NCI-H226 (cell line): ENCODE results near the gene ATP10B.
"Not testable (repeated sequence)": the region's sequence is repeated elsewhere in the genome, so short reads cannot be mapped to it uniquely, and the experiment has no call there.

Experiments
- DNase-seq: peaks from one replicate; pipeline ENCODE4 v3.0.0-alpha.2; 2015

Gene ATP10B

GRCh38 chr5:160750938-160751657 lies 100.9 kb downstream of the ATP10B start:
- DNase-seq: no peak

GRCh38 chr5:160749682-160750081 lies 102.3 kb downstream of the ATP10B start:
- no peak for DNase-seq

GRCh38 chr5:160749026-160749425 lies 103.0 kb downstream of the ATP10B start:
- no peak for DNase-seq

- no peak for DNase-seq
Observed at GRCh38 chr5:160747987-160748386, 104.0 kb downstream of the ATP10B start.

DNA sequence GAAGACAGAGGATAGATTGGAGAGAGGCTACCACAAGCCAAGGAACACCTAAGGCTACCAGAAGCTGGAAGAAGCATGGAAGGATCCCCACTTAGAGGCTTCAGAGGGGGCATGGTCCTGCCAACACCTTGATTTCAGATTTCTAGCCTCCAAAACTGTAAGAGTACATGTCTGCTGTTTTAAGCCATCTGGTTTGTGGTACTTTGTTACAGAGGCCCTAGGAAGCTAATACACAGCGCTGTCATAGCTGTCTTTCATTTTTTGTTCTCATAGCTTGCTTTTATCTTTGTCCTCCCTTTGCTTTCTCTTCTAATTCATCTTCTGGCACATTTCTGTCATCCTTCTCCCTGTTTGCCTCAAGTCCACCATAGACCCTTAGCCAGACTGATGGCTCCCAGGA lies 104.5 kb downstream of the ATP10B start:
- no peak for DNase-seq

- no peak for DNase-seq
Observed at GRCh38 chr5:160744268-160745101, 107.5 kb downstream of the ATP10B start.

DNA sequence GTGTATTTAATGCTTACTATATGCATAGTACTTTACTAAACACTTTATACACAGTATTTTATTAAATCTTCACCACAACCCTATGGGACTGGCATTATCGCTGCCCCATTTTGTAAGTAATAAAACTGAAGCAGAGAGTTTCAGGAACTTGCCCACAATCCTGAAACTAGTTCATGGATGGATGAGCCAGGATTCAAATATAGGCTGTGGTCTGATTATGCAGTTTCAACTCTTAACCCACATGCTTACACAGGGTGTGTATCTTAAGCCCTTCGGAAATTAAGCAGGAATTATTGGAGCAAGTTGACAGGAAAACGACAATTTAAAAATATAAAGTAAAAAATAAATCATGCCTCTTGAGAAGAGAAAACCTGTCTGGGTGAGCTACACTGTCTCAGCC lies 109.0 kb downstream of the ATP10B start:
- no peak for DNase-seq

GRCh38 chr5:160742446-160742845 lies 109.6 kb downstream of the ATP10B start:
- DNase-seq: no peak

DNA sequence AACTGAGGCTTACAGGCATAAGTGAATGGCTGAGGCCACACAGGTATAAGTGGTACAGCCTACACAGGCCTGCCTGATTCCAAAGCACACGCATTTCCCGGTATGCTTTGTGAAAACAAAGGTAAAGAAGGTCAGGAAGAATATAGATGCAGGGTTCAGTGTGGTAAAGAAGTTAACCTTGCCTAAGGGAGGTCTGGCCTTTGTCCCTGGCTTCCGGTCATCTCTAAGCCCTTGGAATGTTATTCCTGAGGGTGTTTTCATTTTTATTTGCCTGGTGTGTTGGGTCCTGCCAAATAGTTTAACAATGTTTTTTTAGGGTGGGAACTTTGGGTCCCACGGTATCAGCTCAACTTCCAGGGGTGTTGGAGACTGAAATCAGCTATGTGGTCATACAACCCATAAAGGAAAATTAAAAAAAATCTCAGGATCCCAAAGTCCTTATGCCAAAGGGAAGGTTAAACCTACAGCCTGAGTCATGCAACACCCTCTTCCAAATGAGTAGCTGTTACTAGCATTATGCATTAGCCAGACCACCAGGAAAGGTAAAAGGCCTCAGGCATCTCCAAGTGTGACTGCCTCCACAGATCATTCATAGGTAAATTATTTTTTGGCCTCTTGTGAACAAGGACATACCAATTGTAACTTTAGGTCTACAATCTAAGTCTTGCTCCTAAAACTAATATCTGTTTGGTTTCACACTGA lies 124.6 kb downstream of the ATP10B start:
- no peak for DNase-seq

- DNase-seq: no peak
Observed at GRCh38 chr5:160726721-160727120, 125.3 kb downstream of the ATP10B start.

DNA sequence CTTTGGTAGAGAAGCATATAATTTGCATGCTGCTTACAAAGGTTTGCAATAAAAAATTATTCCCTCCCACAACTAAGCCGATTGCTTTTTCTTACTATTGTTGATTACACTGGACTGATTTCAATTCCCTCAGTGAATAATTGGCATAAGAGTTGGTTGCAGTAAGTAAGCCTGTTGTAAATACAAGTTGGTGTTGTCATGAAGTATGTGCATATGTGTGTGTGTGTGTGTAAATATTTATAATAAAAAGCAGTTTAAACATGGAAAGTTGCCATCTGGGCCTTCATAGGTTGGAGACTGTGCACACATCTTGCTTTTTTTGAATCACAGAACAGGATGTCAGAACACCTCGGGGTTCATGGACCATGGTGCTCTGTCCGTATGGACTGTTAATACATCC lies 131.2 kb downstream of the ATP10B start:
- no peak for DNase-seq

DNA sequence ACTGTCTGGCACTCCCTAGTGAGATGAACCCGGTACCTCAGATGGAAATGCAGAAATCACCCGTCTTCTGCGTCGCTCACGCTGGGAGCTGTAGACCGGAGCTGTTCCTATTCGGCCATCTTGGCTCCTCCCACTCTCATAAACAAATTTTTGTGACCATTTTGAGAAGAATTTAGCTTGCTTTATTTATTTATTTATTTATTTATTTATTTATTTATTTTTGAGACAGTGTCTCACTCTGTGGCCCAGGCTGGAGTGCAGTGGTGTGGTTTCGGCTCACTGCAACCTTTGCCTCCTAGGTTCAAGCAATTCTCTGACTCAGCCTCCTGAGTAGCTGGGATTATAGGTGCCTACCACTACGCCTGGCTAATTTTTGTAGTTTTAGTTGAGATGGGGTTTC lies 136.5 kb downstream of the ATP10B start:
- not testable (repeated sequence) for DNase-seq

DNA sequence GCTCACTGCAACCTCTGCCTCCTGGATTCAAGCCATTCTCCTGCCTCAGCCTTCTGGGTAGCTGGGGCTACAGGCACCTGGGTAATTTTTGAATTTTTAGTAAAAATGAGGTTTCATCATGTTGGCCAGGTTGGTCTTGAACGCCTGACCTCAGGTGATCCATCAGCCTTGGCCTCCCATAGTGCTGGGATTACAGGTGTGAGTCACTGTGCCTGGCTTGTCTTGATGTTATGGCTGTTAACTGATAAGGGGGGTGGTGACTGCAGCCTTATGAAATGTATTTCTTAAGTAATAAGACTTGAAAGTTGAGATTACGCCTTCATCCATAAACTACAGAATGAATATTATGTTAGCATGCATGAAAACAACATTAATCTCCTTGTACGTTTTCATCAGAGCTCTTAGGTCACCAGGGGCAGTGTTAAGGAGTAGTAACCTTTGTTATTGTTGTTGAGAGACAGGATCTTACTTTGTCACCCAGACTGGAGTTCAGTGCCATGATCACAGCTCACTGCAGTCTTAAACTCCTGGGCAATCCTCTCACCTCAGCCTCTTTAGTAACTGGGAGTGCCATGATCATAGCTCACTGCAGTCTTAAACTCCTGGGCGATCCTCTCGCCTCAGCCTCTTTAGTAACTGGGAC lies 148.3 kb downstream of the ATP10B start:
- no peak for DNase-seq

DNA sequence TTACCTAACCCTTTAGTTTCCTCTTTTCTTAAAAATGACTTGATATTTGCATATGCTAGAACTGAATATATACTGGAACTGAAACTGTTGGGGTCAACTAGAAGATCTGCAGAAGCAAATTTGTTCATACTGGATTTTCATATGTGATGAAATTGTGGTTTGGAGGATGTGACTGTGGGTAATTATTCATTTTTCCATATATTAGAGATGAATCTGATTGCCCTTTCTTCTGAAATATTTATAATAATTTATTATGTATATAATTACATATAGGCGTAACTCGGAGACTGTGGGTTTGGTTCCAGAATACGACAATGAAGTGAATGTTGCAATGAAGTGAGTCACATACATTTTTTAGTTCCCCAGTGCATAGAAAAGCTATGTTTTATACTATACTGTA lies 149.1 kb downstream of the ATP10B start:
- no peak for DNase-seq

GRCh38 chr5:160702311-160702803 lies 149.7 kb downstream of the ATP10B start:
- DNase-seq: no peak

DNA sequence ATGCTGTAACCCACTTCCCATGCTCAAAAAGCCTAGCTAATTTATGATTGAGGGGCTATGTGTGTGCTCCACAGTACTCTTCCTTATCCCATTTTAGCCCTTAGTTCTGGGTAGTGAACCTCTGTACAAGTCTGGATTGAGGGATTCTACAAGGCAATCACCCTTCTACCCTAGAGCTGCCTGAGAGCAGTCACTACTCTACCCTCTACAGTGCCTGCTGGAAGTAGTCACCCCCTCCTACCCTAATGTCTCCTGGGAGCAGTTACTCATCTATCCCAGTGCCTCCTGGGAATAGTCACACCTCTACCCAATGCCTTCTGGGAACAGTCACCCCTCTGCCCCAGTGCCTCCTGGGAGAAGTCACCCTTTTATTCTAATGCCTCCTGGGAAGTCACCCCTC lies 150.6 kb downstream of the ATP10B start:
- no peak for DNase-seq

- DNase-seq: no peak
Observed at GRCh38 chr5:160699301-160699700, 152.7 kb downstream of the ATP10B start.

GRCh38 chr5:160697281-160697680 lies 154.7 kb downstream of the ATP10B start:
- no peak for DNase-seq

GRCh38 chr5:160694896-160695295 lies 157.1 kb downstream of the ATP10B start:
- no peak for DNase-seq

DNA sequence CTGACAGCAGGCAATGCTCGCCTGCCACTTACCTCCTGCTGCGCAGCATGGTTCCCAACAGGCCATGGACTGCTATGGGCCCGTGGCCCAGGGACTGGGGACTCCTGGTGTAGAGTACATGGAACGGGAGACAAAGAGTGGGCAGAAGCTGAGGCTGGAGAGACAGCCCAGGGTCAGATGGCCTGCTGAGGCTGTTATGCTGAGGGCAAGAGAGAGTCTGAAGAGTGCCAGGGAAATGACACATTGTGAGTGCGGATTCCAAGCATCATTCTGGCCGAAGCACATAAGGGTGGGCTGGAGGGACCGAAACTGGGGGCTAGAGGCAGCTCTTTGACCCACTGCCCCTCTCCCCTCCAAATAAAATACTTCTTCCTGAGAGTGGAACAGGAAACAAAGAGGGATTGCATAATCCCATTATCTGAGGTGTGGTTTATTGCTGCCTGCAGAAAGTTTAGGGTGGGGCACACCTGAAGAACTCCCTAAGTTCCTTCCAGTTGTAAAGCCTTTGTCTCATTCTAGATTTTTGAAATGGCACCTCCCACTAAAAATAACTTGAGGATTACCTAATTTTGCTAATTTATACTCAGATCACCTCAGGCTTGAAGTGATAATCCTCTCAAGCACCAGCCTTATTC lies 158.1 kb downstream of the ATP10B start:
- no peak for DNase-seq

GRCh38 chr5:160692271-160692670 lies 159.7 kb downstream of the ATP10B start:
- no peak for DNase-seq

DNA sequence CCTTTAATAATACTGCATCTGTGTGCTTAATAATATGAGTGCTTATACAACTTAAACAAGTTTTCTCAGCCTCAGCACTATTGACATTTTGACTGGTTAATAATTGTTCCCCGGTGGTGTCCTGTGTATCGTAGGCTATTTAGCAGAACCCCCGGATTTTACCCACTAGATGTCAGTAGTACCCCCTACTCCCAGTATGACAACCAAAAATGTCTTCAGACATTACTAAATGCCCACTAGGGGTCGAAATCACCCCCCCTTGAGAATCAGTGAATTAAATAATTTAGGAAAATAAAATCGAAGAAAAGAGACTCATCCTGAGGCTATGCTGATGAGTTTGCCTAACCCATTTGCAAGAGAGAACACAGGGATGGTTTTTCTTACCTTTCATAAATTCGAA lies 166.3 kb downstream of the ATP10B start:
- no peak for DNase-seq

- no peak for DNase-seq
Observed at GRCh38 chr5:160685219-160685618, 166.8 kb downstream of the ATP10B start.
